ENCODE results near the gene CARD10.
A peak's percentile ranks its signal among the peaks of the same experiment; 100 is the strongest.
"Not testable (repeated sequence)": the region's sequence is repeated elsewhere in the genome, so short reads cannot be mapped to it uniquely, and the experiment has no call there.

CARD10 gene

DNA sequence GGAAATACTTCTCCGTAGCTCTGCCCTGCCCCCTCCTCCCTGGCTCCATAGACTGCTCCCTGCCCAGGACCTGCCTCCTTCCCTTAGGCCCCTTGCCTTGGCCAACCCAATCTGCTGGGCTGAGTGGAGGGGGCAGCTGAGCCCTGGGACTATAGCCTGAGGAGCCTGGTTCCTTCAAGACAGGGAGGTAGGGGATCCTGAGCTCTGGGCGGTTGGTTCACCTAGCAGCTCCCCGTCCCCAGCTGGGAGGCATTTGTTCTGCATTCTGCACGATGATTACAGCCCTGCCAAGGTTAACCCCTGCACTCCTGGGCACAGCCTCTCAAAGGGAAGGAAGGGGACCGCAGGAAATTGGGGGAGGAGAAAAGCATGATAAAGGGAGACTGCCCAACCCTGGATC lies 37.5 kb upstream of the CARD10 start:
- DNase-seq = no peak

DNA sequence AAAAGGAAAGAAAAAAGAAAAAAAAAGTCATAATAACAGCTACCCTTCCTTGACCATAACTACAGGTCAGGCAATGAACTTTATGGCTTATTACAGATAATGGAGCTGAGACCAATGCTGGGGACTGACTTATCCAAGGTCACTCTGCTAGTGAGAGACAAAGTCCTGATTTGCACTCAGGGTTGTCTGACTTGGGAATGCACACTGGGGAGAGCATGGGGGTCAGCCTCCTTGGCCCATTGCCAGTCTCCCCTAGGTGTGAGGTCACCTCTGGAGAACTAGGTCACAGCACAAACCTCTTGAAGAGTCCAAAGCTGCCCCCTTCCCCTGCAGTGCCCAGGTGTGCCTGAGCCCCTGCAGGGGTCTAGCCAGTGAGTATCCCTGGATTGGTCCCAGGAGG lies 35.8 kb upstream of the CARD10 start:
- DNase-seq = no peak

DNA sequence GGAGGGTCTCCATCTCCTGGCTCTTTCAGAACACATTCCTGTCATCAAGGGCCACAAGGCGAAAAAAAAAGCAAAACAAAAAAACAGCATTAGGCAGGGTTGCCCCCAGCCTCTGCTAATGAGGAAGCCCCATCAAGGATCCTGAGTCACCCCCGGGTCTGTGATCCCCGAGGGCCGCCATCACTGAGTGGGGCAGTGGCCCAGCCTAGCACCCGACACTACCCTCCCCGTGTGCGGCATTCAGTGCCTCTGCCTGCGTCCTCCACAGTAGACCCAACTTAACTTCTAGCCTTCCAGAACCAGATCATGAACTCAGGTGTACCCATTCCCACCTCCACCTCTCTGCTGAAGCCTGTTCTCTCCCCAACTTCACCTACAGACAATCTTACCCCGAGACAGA lies 34.5 kb upstream of the CARD10 start:
- DNase-seq = no peak

DNA sequence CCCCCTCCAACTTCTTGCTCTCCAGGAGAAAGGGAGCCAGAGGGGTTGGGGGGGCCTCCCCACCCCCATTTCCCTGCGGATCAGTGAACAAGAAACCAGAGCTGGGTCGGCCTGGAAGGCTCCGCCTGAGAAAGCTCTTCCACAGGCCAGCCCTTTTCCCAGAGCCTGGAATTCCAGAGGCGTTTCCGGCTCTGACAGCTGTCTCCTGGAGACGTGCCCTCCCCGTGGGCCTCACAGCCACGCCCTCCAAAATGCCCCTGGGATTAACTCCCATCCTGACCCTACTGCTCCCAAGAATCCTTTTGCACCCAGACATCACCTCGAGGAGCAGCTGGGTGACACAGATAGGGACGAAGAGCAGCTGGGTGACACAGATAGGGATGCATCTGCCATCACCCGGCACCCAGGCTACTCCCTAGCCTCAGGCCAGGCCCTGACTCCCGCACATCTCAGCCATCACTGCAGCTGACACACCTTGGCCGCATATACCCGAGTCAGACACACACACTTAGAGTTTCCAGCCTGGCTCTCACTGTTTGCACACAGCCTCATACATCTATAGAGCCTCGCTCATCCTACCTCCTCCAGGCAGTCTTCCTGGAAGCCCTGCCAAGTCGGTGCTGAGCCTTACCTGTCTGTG lies 33.4 kb upstream of the CARD10 start:
- DNase-seq = peak; percentile 45

DNA sequence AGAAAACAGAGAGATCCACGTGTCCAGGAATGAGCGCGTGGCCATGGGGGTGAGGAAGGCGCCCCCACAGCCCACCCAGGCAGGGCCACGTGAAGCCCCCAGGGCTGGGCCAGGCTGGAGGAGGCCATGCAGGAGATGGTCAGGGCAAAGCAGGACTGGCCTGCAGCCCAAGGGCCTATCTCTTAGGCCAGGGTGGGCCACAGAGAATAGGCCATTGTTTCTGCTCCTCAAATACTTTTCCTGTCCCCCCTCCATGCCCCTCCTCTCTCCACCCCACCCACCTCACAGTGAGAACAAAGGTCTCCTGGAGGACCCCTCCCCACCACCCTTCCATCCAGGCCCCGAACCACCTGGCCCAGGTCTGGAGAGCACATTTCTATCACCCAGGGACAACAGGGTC lies 32.8 kb upstream of the CARD10 start:
- DNase-seq = no peak

DNA sequence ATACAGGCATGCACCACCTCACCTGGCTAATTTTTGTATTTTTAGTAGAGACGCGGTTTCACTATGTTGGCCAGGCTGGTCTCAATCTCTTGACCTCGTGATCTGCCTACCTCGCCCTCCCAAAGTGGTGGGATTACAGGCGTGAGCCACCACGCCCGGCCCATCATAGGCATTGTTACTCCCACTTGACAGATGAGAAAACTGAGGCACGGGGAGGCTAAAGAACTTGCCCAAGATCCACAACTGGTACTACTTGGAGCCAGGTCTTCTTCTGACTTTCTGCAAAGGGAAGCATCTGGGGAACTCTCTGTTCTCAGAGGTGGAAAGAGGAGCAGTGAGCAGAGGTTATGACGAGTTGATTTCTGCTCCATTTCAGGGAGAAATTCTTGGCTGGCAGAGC lies 31.7 kb upstream of the CARD10 start:
- DNase-seq = not testable (repeated sequence)

DNA sequence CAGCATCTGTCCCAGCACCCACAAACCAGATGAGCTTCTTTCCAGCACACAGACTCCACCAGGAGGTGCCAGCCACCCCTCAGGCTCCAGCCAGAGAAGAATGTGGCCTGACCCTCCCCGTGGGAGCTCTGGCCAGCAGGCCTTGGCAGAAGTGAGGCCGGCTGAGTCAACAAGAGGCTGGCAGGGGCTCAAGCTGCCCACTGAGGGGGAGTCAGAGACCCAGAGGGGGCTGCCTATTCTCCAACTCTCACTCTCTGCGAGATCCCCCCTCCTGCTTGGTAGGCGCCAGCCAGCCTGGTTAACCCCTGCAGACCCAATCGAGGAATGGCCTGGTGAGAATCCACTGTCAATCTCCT lies 30.5 kb upstream of the CARD10 start:
- peak; percentile 90 for DNase-seq

DNA sequence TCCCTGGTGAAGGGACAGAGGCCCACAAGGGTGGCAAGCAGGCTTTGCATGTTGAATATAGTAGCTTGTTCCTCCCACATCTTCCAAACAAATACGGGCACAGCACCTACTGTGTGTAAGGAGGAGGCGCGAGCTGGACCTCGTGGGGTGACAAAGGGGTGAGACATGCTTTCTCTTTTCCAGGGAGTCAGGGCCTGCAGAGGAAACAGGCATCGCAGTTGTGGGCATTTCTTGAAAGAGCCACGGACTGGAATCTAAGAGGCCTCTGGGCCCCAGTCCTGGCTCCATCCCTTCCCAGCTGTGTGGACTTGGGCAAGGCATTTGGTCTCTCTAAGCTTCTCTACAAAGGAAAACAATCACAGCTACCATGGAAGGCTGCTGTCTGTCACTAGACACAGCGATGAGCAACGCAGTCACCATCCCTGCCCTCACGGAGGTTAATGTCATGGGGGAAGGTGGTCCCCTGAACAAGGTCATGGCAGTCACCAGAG lies 28.1 kb upstream of the CARD10 start:
- DNase-seq = no peak

DNA sequence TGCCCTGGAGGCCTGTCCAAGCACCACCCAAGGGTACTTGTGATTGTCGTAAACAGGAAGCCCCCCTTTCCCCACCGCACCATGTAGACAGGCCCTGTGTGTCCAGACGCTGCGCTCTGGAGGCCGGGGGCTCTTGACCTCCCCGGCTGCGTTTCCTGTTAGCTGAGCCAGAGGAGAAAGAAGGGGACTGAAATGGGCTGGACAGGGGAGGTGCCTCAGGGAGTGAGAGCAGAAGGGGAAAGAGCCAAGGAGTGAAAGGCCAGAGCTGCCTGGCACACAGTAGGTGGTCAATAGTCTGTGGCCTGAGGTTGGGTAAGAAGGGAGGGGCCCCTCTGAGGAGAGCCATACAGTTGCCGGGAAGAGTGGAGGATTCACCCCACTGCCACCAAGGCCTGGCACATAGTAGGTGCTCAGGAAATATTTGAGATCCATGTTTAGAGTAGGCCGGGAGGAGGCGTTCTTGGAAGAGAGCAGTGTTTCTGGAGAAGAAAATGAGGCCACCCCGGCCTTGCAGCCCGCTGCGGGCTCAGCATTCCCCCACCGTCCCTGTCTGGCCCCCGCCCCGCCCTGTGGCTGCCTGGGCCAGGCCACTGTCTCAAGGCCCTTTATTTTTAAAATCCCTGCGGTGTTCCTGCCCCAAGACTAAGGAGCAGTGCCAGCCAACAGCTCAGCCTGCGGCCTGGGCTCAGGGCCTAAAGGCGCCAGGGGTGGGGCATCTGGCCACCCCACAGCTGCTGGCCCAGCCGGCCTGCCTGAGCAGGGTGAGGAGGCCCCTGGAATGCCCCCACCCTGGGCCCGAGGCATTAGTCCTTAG lies 27.4 kb upstream of the CARD10 start:
- no peak for DNase-seq

DNA sequence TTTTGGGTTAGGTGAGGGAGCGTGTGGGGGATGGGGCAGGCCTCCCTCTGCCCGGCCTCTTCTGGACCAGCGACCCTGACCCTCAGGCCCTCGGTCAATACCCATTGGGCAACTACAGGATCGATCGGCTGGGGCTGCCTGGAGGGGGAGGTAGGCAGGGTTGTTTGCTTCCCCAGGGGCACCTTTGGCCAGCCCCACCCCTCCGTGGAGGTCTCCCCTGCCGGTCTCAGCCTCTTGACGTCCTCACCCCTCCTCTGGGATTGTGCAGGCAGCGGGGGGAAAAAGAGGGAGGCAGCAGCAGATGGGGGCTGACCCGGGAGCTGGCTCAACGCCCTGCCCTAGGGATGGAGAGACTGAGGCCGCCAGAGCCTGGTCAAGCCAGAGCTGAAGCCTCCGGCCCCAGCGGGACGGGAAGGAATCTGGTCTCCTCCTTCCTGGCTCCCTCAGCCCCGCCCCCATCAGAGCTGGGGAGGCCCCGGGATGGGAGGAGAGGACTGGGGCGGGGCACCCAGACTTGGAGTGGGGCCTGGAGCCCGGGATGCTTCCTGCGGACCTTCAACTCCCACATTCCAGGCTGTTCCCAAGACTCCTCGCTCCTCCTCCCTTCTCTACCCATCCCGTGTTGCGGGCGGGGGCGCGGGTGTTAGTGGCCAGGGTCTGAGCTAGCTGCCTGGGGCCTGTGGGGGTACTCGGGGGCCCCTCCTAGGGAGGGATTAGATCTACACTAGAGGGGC lies 26.7 kb upstream of the CARD10 start:
- peak; percentile 87 for DNase-seq

DNA sequence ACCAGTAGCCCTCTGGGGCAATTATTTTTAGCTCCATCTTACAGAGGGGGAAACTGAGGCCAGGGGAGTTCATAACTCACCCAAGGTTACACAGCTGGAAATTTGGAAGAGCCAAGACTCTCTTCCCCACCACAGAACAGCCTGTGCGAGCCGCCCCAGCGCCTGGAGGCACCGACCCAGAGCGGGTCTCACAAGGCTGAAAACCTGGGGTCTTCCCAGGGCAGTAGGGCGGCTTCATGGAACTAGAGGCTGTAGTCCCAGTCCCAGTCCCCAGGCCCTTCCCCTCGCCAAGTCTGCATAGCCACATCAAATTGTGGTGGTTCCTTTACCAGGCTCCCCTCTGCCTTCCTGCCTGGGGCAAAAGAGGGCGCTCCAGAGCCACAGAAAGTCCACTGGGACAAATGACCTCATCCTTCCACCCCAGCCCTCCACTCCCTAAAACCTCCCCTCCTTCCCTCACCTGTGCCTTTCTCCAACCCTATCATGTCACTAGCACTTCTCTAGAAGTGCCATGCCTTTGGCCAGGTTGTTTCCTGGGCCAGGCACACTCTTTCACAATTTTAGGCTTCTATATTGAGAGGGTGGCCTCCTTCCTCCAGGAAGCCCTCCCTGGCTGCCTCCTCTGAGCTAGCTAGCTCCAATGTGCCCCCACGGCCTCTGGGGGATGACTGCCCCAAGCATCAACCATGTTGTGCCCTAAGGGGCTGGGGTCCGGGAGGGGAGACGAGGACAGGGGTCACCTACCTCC lies 25.9 kb upstream of the CARD10 start:
- peak; percentile 73 for DNase-seq

DNA sequence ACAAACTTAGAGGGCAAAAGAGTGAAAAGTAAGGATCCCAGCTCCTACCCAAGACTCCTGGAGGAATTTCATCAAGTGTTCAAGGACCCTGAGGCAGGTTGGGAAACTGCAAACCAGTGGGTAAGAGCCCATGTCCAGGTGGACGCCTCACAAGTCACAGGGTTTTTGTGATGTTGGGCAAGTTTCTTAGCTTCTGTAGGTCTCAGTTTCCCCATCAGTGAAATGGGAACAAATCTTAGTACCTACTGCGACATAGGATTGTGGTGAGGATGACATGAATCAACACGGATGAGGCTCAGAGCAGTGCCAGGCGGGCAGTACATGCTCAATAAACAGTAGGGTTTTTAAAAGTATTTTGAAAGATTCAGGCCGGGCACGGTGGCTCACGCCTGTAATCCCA lies 23.7 kb upstream of the CARD10 start:
- no peak for DNase-seq

DNA sequence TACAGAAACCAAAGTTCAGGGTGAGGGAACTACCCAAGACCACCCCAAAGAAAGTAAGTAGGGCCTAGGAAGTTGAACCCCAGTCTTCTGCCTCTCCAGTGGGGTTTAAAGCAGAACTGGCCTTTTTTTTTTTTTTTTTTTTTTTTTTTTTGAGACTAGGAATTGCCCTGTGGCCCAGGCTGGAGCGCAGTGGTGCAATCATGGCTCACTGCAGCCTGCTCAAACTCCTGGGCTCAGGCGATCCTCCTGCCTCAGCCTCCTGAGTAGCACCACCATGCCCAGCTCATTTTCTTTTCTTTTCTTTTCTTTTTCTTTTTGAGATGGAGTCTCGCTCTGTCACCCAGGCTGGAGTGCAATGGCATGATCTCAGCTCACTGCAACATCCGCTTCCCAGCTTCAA lies 23.2 kb upstream of the CARD10 start:
- not testable (repeated sequence) for DNase-seq

DNA sequence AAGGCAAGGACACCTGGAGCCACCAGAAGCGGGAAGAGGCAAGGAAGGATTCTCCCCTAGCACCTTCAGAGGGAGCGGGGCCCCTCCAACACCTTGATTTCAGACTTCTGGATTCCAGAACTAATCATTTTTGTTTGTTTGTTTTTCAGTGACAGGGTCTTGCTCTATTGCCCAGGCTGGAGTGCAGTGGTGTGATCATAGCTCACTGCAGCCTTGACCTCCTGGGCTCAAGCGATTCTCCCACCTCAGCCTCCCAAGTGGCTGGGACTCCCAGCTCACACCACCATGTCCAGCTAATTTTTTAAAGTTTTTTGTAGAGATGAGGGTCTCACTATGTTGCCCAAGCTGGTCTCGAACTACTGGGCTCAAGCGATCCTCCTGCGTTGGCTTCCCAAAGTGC lies 20.6 kb upstream of the CARD10 start:
- DNase-seq = not testable (repeated sequence)

DNA sequence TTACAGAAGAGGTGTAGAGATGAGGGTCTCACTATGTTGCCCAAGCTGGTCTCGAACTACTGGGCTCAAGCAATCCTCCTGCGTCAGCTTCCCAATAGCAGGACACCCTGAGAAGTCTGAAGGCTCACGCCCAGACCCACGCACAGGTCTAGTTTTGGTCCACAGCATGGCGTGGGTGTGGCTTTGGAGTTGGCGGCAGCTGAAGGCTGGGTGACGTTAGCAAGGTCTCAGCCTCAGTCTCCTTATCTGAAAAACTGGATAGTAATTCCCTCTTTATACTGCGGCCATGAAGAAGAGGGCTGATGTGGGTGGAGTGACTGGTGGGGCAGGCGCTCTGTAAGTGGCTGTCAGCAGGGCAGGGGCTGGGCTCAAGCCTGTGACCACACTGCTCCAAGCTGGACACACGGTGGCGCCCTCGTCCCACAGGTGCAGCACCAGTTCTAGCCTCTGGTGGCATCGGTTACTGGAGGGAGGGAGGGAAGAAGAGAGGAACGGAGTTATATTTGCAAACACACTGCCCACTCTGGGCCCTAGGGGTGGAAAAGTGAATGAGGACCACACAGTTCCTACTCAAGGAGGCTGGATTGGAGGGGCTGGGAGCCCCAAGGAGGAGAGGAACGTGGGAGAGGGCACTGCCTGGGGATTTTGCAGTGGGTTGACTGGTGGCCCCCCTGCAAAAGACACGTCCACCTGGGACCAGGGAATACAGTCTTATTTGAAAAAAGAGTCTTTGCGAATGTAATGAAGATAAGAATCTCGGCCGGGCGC lies 19.6 kb upstream of the CARD10 start:
- peak; percentile 83 for DNase-seq

DNA sequence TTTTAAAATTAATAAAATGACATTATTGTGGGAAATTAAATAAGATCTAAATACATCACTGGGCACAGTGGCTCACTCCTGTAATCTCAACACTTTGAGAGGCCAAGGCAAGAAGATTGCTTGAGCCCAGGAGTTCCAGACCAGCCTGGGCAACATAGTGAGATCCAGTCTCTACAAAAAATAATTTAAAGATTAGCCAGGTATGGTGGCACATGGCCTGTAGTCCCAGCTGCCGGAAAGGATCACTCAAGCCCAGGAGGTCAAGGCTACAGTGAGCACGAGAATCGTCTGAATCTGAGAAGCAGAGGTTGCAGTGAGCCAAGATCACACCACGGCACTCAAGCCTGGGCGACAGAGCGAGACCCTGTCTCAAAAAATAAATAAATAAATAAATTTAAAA lies 15.9 kb upstream of the CARD10 start:
- DNase-seq = no peak

DNA sequence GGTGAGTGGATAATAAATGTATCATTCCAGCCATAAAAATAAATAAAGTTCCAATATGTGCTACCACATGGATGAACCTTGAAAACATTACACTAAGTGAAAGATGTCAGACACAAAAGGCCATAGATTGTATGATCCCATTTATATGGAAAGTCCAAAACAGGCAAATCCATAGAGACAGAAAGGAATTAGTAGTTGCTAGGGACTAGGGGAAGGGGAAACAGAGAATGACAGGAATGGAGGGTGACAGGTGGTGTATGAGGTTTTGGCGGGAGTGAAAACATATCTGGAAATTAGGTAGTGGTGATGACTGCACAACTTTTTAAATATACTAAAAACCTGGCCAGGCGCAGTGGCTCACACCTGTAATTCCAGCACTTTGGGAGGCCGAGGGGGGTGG lies 15.2 kb upstream of the CARD10 start:
- no peak for DNase-seq

DNA sequence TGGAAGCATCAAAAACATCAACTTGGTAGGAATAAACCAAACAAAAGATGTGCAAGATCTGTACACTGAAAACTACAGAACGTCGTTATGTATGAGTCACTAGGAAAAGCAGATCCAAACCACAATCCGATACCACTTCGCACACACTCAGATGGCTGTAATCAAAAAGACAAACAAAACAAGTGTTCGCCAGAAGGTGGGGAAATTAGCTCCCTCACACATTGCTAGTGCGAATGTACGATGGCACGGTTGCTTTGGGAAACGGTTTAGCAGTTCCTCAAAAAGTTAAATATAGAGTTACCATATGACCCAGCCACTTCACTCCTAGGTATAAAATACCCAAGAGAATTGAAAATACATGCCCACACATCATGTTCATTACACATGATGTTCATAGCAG lies 14.8 kb upstream of the CARD10 start:
- DNase-seq = peak; percentile 26

DNA sequence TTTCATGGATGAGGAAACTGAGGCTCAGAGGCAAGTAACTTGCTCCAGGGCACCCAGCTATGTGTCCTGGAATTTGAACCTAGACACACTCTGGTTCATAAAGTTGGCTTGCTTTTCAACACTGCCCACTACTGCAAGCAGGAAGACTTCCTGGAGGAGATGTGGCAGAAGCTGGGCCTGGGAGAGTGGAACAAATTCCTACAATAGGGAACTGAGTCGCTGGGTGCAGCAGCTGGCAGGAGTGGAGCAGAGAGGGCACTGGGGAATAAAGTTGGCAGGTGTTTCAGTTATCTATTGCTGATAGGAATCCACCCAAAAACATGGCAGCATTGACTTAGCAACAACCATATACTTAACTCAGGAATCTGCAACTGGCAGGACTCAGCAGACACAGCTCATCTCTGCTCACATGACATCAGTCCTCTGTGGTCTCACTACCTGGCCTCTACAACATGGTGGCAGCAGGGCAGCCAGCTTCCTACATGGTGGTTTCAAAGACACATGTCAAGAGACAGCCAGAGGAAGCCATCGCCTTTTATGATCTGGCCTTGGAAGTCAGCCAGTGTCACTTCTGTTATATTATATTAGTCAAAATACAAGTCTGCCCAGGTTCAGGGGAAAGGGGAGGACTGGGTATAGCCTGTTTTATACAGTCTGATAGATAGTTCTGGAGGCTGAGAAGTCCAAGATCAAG lies 10.6 kb upstream of the CARD10 start:
- DNase-seq = no peak

DNA sequence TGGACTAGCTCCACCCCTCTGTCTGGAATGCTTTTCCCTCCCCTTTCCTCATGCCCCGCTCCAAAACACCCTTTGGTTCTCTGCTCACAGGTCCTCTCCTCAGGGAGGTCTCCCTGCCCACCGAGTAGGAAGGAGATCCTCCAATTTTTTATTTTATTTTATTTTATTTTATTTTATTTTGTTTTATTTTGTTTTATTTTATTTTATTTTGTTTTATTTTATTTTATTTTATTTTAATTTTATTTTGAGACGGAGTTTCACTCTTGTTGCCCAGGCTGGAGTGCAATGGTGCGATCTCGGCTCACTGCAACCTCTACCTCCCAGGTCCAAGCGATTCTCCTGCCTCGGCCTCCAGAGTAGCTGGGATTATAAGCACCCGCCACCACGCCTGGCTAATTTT lies 8.7 kb upstream of the CARD10 start:
- DNase-seq = not testable (repeated sequence)

DNA sequence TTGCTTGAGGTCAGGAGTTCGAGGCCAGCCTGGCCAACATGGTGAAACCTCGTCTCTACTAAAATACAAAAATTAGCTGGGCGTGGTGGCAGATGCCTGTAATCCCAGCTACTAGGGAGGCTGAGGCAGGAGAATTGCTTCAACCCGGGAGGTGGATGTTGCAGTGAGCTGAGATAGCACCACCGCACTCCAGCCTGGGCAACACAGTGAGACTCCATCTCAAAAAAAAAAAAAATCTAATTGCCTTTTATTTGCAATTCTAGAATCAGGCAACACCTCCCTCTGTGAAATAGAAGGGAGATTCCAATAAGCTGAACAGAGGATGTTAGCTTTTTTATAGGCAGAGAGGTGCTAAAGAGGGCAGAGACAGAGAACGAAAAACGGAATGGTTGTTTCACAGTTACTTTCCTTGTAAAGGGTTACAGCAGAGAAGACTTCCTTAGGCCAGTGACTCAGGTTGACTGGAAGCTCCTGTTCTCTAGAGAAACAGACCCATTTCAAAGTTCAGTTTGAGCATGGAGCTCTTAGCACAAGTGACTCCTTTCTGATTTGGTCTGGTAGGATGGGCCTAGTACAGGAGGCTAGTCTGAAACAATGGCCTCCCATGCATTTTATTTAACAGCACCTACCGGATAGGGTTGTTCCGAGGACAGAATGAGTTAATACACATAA lies 8.0 kb upstream of the CARD10 start:
- DNase-seq = not testable (repeated sequence)
